ENCODE results near the gene SURF6. TPM values are rescaled to one million over a fixed set of nuclear protein-coding genes. Genes with fewer than 3 reads are reported as not detected.

Gene SURF6
- polyA plus RNA-seq, 1 experiment: 6.2 TPM

GRCh38 chr9:133382507-133383141 is 46.6 kb upstream of the SURF6 start:
- ChIA-PET POLR2A (no interaction called here), CTCF (no interaction called here)
- Histone ChIP-seq H3K9me3 (ENCODE audit: control insufficient read depth, insufficient read depth, low read length) (peaks cover 6% of the 10 kb centered on the region; the same call in 1 of the 2 replicates), H3K4me3 (ENCODE audit: low read depth, low read length) (no peak overlapping the region), H3K27me3 (ENCODE audit: control insufficient read depth, insufficient read depth, low read length) (no peaks in the 10 kb centered on the region), H3K27ac (ENCODE audit: low read depth, low read length) (no peak overlapping the region)
- DNase-seq (ENCODE audit: low read depth, low spot score): no peak
- TF ChIP-seq CTCF (IDR thresholded peaks at IDR 0.05; ENCODE audit: low read depth, low read length): no peak

- no peaks in the 10 kb centered on the region for H3K27me3 ChIP-seq (ENCODE audit: control insufficient read depth, insufficient read depth, low read length)
- CTCF ChIA-PET: no interaction called here
- POLR2A ChIA-PET: interaction anchor here (0.7 kb wide), 1 partner anchor 19 kb away, joined by 3 read pairs; no protein-coding TSS in a partner anchor
- no peak overlapping the region for H3K4me3 ChIP-seq (ENCODE audit: low read depth, low read length)
- peaks cover 6% of the 10 kb centered on the region for H3K9me3 ChIP-seq (ENCODE audit: control insufficient read depth, insufficient read depth, low read length)
- TF ChIP-seq CTCF (IDR thresholded peaks at IDR 0.05; ENCODE audit: low read depth, low read length): no peak
- DNase-seq (ENCODE audit: low read depth, low spot score): no peak
- no peak overlapping the region for H3K27ac ChIP-seq (ENCODE audit: low read depth, low read length)
These were observed 44.7 kb upstream of the SURF6 start for GRCh38 chr9:133380734-133381133.

GRCh38 chr9:133379153-133380086 is 43.4 kb upstream of the SURF6 start:
- Histone ChIP-seq H3K9me3 (ENCODE audit: control insufficient read depth, insufficient read depth, low read length) (peaks cover 6% of the 10 kb centered on the region), H3K27me3 (ENCODE audit: control insufficient read depth, insufficient read depth, low read length) (no peaks in the 10 kb centered on the region), H3K4me3 (ENCODE audit: low read depth, low read length) (no peak overlapping the region), H3K27ac (ENCODE audit: low read depth, low read length) (no peak overlapping the region)
- TF ChIP-seq CTCF (IDR thresholded peaks at IDR 0.05; ENCODE audit: low read depth, low read length): no peak
- no peak for DNase-seq (ENCODE audit: low read depth, low spot score)
- ChIA-PET CTCF (interaction anchor here (1.2 kb wide), 1 partner anchor 108 kb away, joined by 4 read pairs; no protein-coding TSS in a partner anchor), POLR2A (no interaction called here)

- no peak for TF ChIP-seq CTCF (IDR thresholded peaks at IDR 0.05; ENCODE audit: low read depth, low read length)
- no peak for DNase-seq (ENCODE audit: low read depth, low spot score)
- Histone ChIP-seq H3K27me3 (ENCODE audit: control insufficient read depth, insufficient read depth, low read length) (no peaks in the 10 kb centered on the region), H3K4me3 (ENCODE audit: low read depth, low read length) (no peak overlapping the region), H3K9me3 (ENCODE audit: control insufficient read depth, insufficient read depth, low read length) (peaks cover 6% of the 10 kb centered on the region), H3K27ac (ENCODE audit: low read depth, low read length) (no peak overlapping the region)
- POLR2A ChIA-PET: interaction anchor here (1.1 kb wide), 1 partner anchor 81 kb away, joined by 4 read pairs; the partner anchor contains the start of gene CACFD1
- CTCF ChIA-PET: interaction anchor here (1.2 kb wide), 1 partner anchor 108 kb away, joined by 4 read pairs; no protein-coding TSS in a partner anchor
These were observed 42.5 kb upstream of the SURF6 start for GRCh38 chr9:133378408-133378962.

Measured in AG04450 (cell line).